H9 (cell line): ENCODE measurements around the gene CD248. TPM values are rescaled to one million over a fixed set of nuclear protein-coding genes. Genes with fewer than 3 reads are reported as not detected.

Experiments used
- DNase-seq: peaks from one replicate; pipeline ENCODE4 v3.0.0-alpha.2; 2017
- H2AFZ ChIP-seq: one replicate; pipeline ENCODE4 v1.6.1; 2013; ENCODE audit warnings: mild to moderate bottlenecking, low read length, control low read depth, moderate library complexity
- H2AK5ac ChIP-seq: 2 replicates; pipeline ENCODE4 v1.6.1; 2013; ENCODE audit warnings: low read length, control low read depth, mixed read lengths; ENCODE audit not compliant: insufficient read length
- H2BK120ac ChIP-seq: one replicate; pipeline ENCODE4 v1.6.1; 2013; ENCODE audit warnings: low read depth, mild to moderate bottlenecking, low read length, control low read depth, inconsistent platforms; ENCODE audit not compliant: poor library complexity, severe bottlenecking
- H2BK12ac ChIP-seq: 2 replicates; pipeline ENCODE4 v1.6.1; 2013; ENCODE audit warnings: low read length, control low read depth, mixed read lengths, low read depth; ENCODE audit not compliant: insufficient read length
- H2BK15ac ChIP-seq: 2 replicates; pipeline ENCODE4 v1.6.1; 2013; ENCODE audit warnings: low read depth, low read length, control low read depth
- H2BK20ac ChIP-seq: one replicate; pipeline ENCODE4 v1.6.1; 2013; ENCODE audit warnings: low read depth, mild to moderate bottlenecking, low read length, control low read depth, inconsistent platforms; ENCODE audit not compliant: poor library complexity, severe bottlenecking
- H2BK5ac ChIP-seq: 2 replicates; pipeline ENCODE4 v1.6.1; 2013; ENCODE audit warnings: low read length, control low read depth, mixed read lengths; ENCODE audit not compliant: insufficient read length
- H3K14ac ChIP-seq: 2 replicates; pipeline ENCODE4 v1.6.1; 2013; ENCODE audit warnings: low read length, control low read depth; ENCODE audit not compliant: insufficient read depth
- H3K18ac ChIP-seq: 2 replicates; pipeline ENCODE4 v1.6.1; 2013; ENCODE audit warnings: low read depth, mild to moderate bottlenecking, mixed read lengths, low read length, control low read depth; ENCODE audit not compliant: insufficient read length
- H3K23ac ChIP-seq: 2 replicates; pipeline ENCODE4 v1.6.1; 2013; ENCODE audit warnings: low read length, control low read depth, mixed read lengths, low read depth; ENCODE audit not compliant: insufficient read length
- H3K23me2 ChIP-seq: 2 replicates; pipeline ENCODE4 v1.6.1; 2013; ENCODE audit warnings: low read depth, mild to moderate bottlenecking, mixed read lengths, low read length, control low read depth; ENCODE audit not compliant: insufficient read length, poor library complexity, severe bottlenecking
- H3K27ac ChIP-seq: 2 replicates; pipeline ENCODE4 v1.5.1; 2013; ENCODE audit warnings: low read length, control low read depth, mixed read lengths, low read depth; ENCODE audit not compliant: insufficient read length
- H3K27me3 ChIP-seq: 2 replicates; pipeline ENCODE4 v1.6.1; 2013; ENCODE audit warnings: low read length, control low read depth, inconsistent platforms; ENCODE audit not compliant: insufficient read depth
- H3K4ac ChIP-seq: 2 replicates; pipeline ENCODE4 v1.6.1; 2013; ENCODE audit warnings: low read depth, mild to moderate bottlenecking, control low read depth, inconsistent platforms, low read length, moderate library complexity
- H3K4me1 ChIP-seq: 2 replicates; pipeline ENCODE4 v1.6.1; 2013; ENCODE audit warnings: low read length, control low read depth, inconsistent platforms; ENCODE audit not compliant: insufficient read depth
- H3K4me2 ChIP-seq: 2 replicates; pipeline ENCODE4 v1.6.1; 2013; ENCODE audit warnings: low read length, control low read depth, mixed read lengths; ENCODE audit not compliant: insufficient read length, insufficient read depth
- H3K56ac ChIP-seq: 2 replicates; pipeline ENCODE4 v1.6.1; 2013; ENCODE audit warnings: low read depth, mild to moderate bottlenecking, mixed read lengths, low read length, control low read depth; ENCODE audit not compliant: insufficient read length
- H3K79me1 ChIP-seq: 2 replicates; pipeline ENCODE4 v1.6.1; 2013; ENCODE audit warnings: low read depth, mild to moderate bottlenecking, moderate library complexity, low read length, control low read depth, inconsistent platforms; ENCODE audit not compliant: insufficient read depth, poor library complexity, severe bottlenecking
- H3K79me2 ChIP-seq: 2 replicates; pipeline ENCODE4 v1.6.1; 2013; ENCODE audit warnings: low read length, control low read depth, inconsistent platforms; ENCODE audit not compliant: insufficient read depth
- H3K9ac ChIP-seq: 2 replicates; pipeline ENCODE4 v1.6.1; 2013; ENCODE audit warnings: low read length, control low read depth, mixed read lengths; ENCODE audit not compliant: insufficient read length; ENCODE audit errors: extremely low read depth
- H3K9me3 ChIP-seq: one replicate; pipeline ENCODE4 v1.6.1; 2013; ENCODE audit warnings: low read depth, low read length, inconsistent platforms; ENCODE audit not compliant: control insufficient read depth
- H3T11ph ChIP-seq: one replicate; pipeline ENCODE4 v1.6.1; 2013; ENCODE audit warnings: mild to moderate bottlenecking, low read length, control low read depth, inconsistent platforms
- H4K20me1 ChIP-seq: one replicate; pipeline ENCODE4 v1.6.1; 2013; ENCODE audit not compliant: control insufficient read depth, insufficient read length, insufficient read depth
- H4K5ac ChIP-seq: 2 replicates; pipeline ENCODE4 v1.6.1; 2013; ENCODE audit warnings: low read depth, mild to moderate bottlenecking, mixed read lengths, low read length, control low read depth; ENCODE audit not compliant: insufficient read length
- H4K8ac ChIP-seq: replicated peaks from 2 replicates; pipeline ENCODE4 v1.6.1; 2013; ENCODE audit warnings: low read length, control low read depth, mixed read lengths, low read depth; ENCODE audit not compliant: insufficient read length
- H4K91ac ChIP-seq: 2 replicates; pipeline ENCODE4 v1.6.1; 2013; ENCODE audit warnings: low read depth, mild to moderate bottlenecking, moderate library complexity, mixed read lengths, low read length, control low read depth; ENCODE audit not compliant: insufficient read length
- H3K27ac Mint-ChIP-seq, 3 experiments: 2 replicates in 2 of 3; 3 replicates in 1 of 3; pipeline ENCODE4 v1.8.0; 2020 to 2021; ENCODE audit warnings: mixed read lengths in 3 of 3, mild to moderate bottlenecking in 1 of 3, moderate library complexity in 1 of 3
- H3K27me3 Mint-ChIP-seq: 2 replicates; pipeline ENCODE4 v1.8.0; 2021; ENCODE audit warnings: low read depth, mild to moderate bottlenecking, moderate library complexity, mixed read lengths
- H3K36me3 Mint-ChIP-seq, 3 experiments: 2 replicates in 2 of 3; 3 replicates in 1 of 3; pipeline ENCODE4 v1.8.0; 2020 to 2021; ENCODE audit warnings: low read depth in 3 of 3, mixed read lengths in 3 of 3; ENCODE audit not compliant: insufficient read depth in 1 of 3
- H3K4me1 Mint-ChIP-seq, 2 experiments: 2 replicates each; pipeline ENCODE4 v1.8.0; 2020; ENCODE audit warnings: mixed read lengths in 2 of 2
- H3K4me3 Mint-ChIP-seq, 2 experiments: 2 replicates in 1 of 2; 3 replicates in 1 of 2; pipeline ENCODE4 v1.8.0; 2020 to 2021; ENCODE audit warnings: mild to moderate bottlenecking in 2 of 2, mixed read lengths in 2 of 2, moderate library complexity in 1 of 2
- H3K9me3 Mint-ChIP-seq, 2 experiments: 2 replicates in 1 of 2; 3 replicates in 1 of 2; pipeline ENCODE4 v1.8.0; 2020; ENCODE audit warnings: mild to moderate bottlenecking in 2 of 2, mixed read lengths in 2 of 2, moderate library complexity in 1 of 2
- CTCF ChIP-seq: fragments of 200-600 bp; sonication (generic); conservative IDR thresholded peaks from 3 replicates; pipeline ENCODE4 v1.8.0; 2021; ENCODE audit warnings: antibody characterized with exemption, mild to moderate bottlenecking
- WGBS: extraction: QIAGEN DNeasy Blood & Tissue Kit; methylation state at CpG from one replicate; pipeline ENCODE4 v1.1.7; 2013; ENCODE audit warnings: missing lambda C conversion rate, low lambda C conversion rate, mixed read lengths; ENCODE audit not compliant: insufficient read length; ENCODE audit errors: extremely low coverage; 5-methylcytosine and 5-hydroxymethylcytosine counted together
- total RNA-seq: library from RNA; stranded (reverse); gene quantifications from 2 replicates; pipeline ENCODE4 v1.2.1, GENCODE V29; 2021

The CD248 gene
- total RNA-seq, 1 experiment from 2014 or later, result 1.5 TPM

GRCh38 chr11:66326261-66327111 lies 9.6 kb upstream of the CD248 start:
- no peak overlapping the region for H3K27ac Mint-ChIP-seq
- H3K4me1 Mint-ChIP-seq, result peaks cover 9 to 22% of the 10 kb centered on the region in 2 experiments
- H2BK12ac ChIP-seq, result no peak overlapping the region

More at GRCh38 chr11:66326261-66327111, 9.6 kb upstream of the CD248 start:
- Histone ChIP-seq H3K79me2 (no peaks in the 10 kb centered on the region), H2BK5ac (no peak overlapping the region), H3K9me3 (no peaks in the 10 kb centered on the region), H3K79me1 (no peaks in the 10 kb centered on the region), H4K5ac (no peak overlapping the region), H3K23ac (no peak overlapping the region), H3K27me3 (no peaks in the 10 kb centered on the region), H3K27ac (no peak overlapping the region), H4K20me1 (no peaks in the 10 kb centered on the region), H3K4me1 (0 out of 2 replicates have a peak, but pooled peaks cover 3% of the 10 kb centered on the region), H3T11ph (no peak overlapping the region), H2AFZ (no peak overlapping the region), H4K8ac (no peak overlapping the region), H2AK5ac (no peak overlapping the region), H2BK15ac (no peak overlapping the region), H3K23me2 (no peaks in the 10 kb centered on the region), H3K9ac (no peak overlapping the region), H3K4ac (no peak overlapping the region), H3K18ac (no peak overlapping the region), H3K14ac (no peak overlapping the region), H2BK120ac (no peak overlapping the region), H3K4me2 (no peak overlapping the region), H2BK20ac (no peak overlapping the region), H4K91ac (no peak overlapping the region), H3K56ac (no peak overlapping the region)
- Mint-ChIP-seq H3K9me3 (no peaks in the 10 kb centered on the region), H3K36me3 (no peaks in the 10 kb centered on the region; a peak in 1 of 7 replicates), H3K27me3 (peaks cover 10% of the 10 kb centered on the region), H3K4me3 (no peak overlapping the region)
- no peak for DNase-seq
- no CpG with 5 or more reads among the region's 21 CpGs for WGBS
- TF ChIP-seq CTCF, result no peak
